KBM-7 (cell line): ENCODE data around the gene PLSCR3.
"Not testable (repeated sequence)": the region's sequence is repeated elsewhere in the genome, so short reads cannot be mapped to it uniquely, and the experiment has no call there.

Experiments
- DNase-seq: peaks from one replicate; pipeline ENCODE4 v3.0.0-alpha.2; 2015
- in situ Hi-C: fragments of 300-500 bp; cut with MboI; formaldehyde crosslinking; loops from 2 replicates; pipeline ENCODE4 v1.14.3; 2020; ENCODE audit warnings: low sequenced_read_pairs, low pct_unique_long_range_greater_than_20kb, mixed read lengths

The PLSCR3 gene

GRCh38 chr17:7388856-7389255 is 5.5 kb downstream of the PLSCR3 start:
- in situ Hi-C loops: no loop called here

GRCh38 chr17:7384489-7385081 is 9.7 kb downstream of the PLSCR3 start:
- DNase-seq: no peak
- in situ Hi-C loops: no loop called here

More at GRCh38 chr17:7388856-7389255, 5.5 kb downstream of the PLSCR3 start:
- DNase-seq: no peak

GRCh38 chr17:7383742-7384488 is 10.4 kb downstream of the PLSCR3 start:
- in situ Hi-C loops: no loop called here
- DNase-seq: no peak

GRCh38 chr17:7383371-7383741 is 11.0 kb downstream of the PLSCR3 start:
- no peak for DNase-seq
- in situ Hi-C loops: no loop called here

GRCh38 chr17:7382901-7383300 is 11.4 kb downstream of the PLSCR3 start:
- no peak for DNase-seq
- in situ Hi-C loops: no loop called here

- in situ Hi-C loops: no loop called here
- DNase-seq: no peak
Measured at GRCh38 chr17:7380855-7381683, 13.3 kb downstream of the PLSCR3 start, which contains the start of gene TNK1. Gene TNK1, plus strand, starts transcription at chr17:7381089. Its CDS starts 1,838 bp downstream, at chr17:7382927.

GRCh38 chr17:7380321-7380720 is 14.0 kb downstream of the PLSCR3 start:
- in situ Hi-C loops: no loop called here
- DNase-seq: no peak

- in situ Hi-C loops: no loop called here
- DNase-seq: no peak
Measured at GRCh38 chr17:7379134-7379533, 15.2 kb downstream of the PLSCR3 start.

- in situ Hi-C loops: no loop called here
- no peak for DNase-seq
Measured at GRCh38 chr17:7374353-7374752, 20.0 kb downstream of the PLSCR3 start.

GRCh38 chr17:7370853-7371252 is 23.5 kb downstream of the PLSCR3 start:
- in situ Hi-C loops: no loop called here
- DNase-seq: no peak

- in situ Hi-C loops: no loop called here
- no peak for DNase-seq
Measured at GRCh38 chr17:7369825-7370224, 24.5 kb downstream of the PLSCR3 start.

- in situ Hi-C loops, DNase-seq: not testable (repeated sequence)
Measured at GRCh38 chr17:7368599-7368994, 25.7 kb downstream of the PLSCR3 start.

- in situ Hi-C loops: no loop called here
Measured at GRCh38 chr17:7367918-7368598, 26.3 kb downstream of the PLSCR3 start.

GRCh38 chr17:7367083-7367482 is 27.2 kb downstream of the PLSCR3 start:
- DNase-seq: no peak
- in situ Hi-C loops: no loop called here

More at GRCh38 chr17:7367918-7368598, 26.3 kb downstream of the PLSCR3 start:
- no peak for DNase-seq

GRCh38 chr17:7365963-7366362 is 28.4 kb downstream of the PLSCR3 start:
- in situ Hi-C loops, DNase-seq: not testable (repeated sequence)

GRCh38 chr17:7363311-7363710 is 31.0 kb downstream of the PLSCR3 start:
- in situ Hi-C loops: no loop called here
- no peak for DNase-seq

- in situ Hi-C loops: no loop called here
- no peak for DNase-seq
Measured at GRCh38 chr17:7361906-7362305, 32.4 kb downstream of the PLSCR3 start.

- no peak for DNase-seq
- in situ Hi-C loops: no loop called here
Measured at GRCh38 chr17:7357381-7357780, 36.9 kb downstream of the PLSCR3 start.

GRCh38 chr17:7356756-7357155 is 37.6 kb downstream of the PLSCR3 start:
- DNase-seq: no peak
- in situ Hi-C loops: no loop called here
